DOHH2 (cell line): ENCODE data around the gene TMTC3.

Source experiments
- H3F3A ChIP-seq: fragments of 200-600 bp; sonication (generic), shearing (Covaris generic); 2 replicates; pipeline ENCODE4 v1.6.0; 2016; ENCODE audit warnings: antibody characterized with exemption, mild to moderate bottlenecking; ENCODE audit not compliant: control insufficient read depth, insufficient read depth
- H3K27ac ChIP-seq: fragments of 200-600 bp; sonication (generic); 2 replicates; pipeline ENCODE4 v1.5.1; 2014; ENCODE audit warnings: low read depth, mild to moderate bottlenecking, low read length, moderate library complexity
- H3K27me3 ChIP-seq: fragments of 200-600 bp; sonication (generic); 2 replicates; pipeline ENCODE4 v1.6.1; 2014; ENCODE audit warnings: mild to moderate bottlenecking, low read length, mixed read lengths; ENCODE audit not compliant: control insufficient read depth
- H3K36me3 ChIP-seq: fragments of 200-600 bp; sonication (generic); 2 replicates; pipeline ENCODE4 v1.6.1; 2014; ENCODE audit warnings: mild to moderate bottlenecking, low read length, moderate library complexity, mixed read lengths; ENCODE audit not compliant: control insufficient read depth
- H3K4me1 ChIP-seq: fragments of 200-600 bp; sonication (generic); 2 replicates; pipeline ENCODE4 v1.6.1; 2014; ENCODE audit warnings: mild to moderate bottlenecking, low read length, mixed read lengths; ENCODE audit not compliant: control insufficient read depth
- H3K4me2 ChIP-seq: fragments of 200-600 bp; sonication (generic); 2 replicates; pipeline ENCODE4 v1.6.0; 2014; ENCODE audit warnings: mild to moderate bottlenecking, low read length, moderate library complexity
- H3K4me3 ChIP-seq: fragments of 200-600 bp; sonication (generic); 2 replicates; pipeline ENCODE4 v1.5.1; 2014; ENCODE audit warnings: mild to moderate bottlenecking, low read length, mixed read lengths
- H3K79me2 ChIP-seq: fragments of 200-600 bp; sonication (generic); 2 replicates; pipeline ENCODE4 v1.6.1; 2014; ENCODE audit warnings: mild to moderate bottlenecking, low read length, mixed read lengths; ENCODE audit not compliant: control insufficient read depth
- H3K9me2 ChIP-seq: fragments of 200-600 bp; sonication (generic); replicated peaks from 2 replicates; pipeline ENCODE4 v1.6.1; 2014; ENCODE audit warnings: mild to moderate bottlenecking, low read length, mixed read lengths; ENCODE audit not compliant: control insufficient read depth
- H3K9me3 ChIP-seq: fragments of 200-600 bp; sonication (generic); 2 replicates; pipeline ENCODE4 v1.6.1; 2014; ENCODE audit warnings: antibody characterized with exemption, low read length, mixed read lengths; ENCODE audit not compliant: control insufficient read depth, insufficient read depth
- H4K20me1 ChIP-seq: fragments of 200-600 bp; sonication (generic); 2 replicates; pipeline ENCODE4 v1.6.0; 2014; ENCODE audit warnings: low read depth, mild to moderate bottlenecking, antibody characterized with exemption, low read length, moderate library complexity; ENCODE audit not compliant: control insufficient read depth, insufficient read depth
- EZH2phosphoT487 ChIP-seq: fragments of 200-600 bp; sonication (generic); IDR thresholded peaks from 2 replicates; pipeline ENCODE4 v1.6.1; 2017; ENCODE audit warnings: borderline replicate concordance, mild to moderate bottlenecking, antibody characterized with exemption, low read length, moderate library complexity, mixed read lengths
- TF ChIP-seq, protein P1 (sequence below): fragments of 200-600 bp; sonication (generic); IDR thresholded peaks from one replicate; pipeline ENCODE4 v1.5.1; 2014; ENCODE audit warnings: antibody characterized with exemption, mild to moderate bottlenecking, low read depth, low read length; ENCODE audit not compliant: poor library complexity, severe bottlenecking

TMTC3 gene

DNA sequence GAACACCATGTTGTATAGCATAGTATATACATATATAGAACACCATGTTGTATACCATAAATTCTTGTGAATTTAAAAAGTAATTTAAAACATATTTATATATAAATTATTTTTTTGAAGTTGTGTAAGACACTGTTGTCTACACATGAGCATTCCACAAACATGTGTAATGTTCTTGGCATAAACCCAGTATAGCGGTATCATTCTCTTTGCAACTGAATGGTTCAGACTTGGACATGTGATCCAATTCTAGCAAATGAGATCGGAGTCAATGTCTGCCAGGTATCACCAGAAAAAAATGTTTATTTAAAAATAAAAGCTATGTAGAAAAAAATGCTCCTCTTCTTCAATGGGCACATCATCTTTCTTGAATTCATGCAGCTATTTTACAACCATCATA lies 34.1 kb upstream of the TMTC3 start:
- H3K4me1 ChIP-seq, result no peaks in the 10 kb centered on the region
- H3K27me3 ChIP-seq, result no peaks in the 10 kb centered on the region
- no peaks in the 10 kb centered on the region for H3K9me2 ChIP-seq
- TF ChIP-seq, protein P1, sequence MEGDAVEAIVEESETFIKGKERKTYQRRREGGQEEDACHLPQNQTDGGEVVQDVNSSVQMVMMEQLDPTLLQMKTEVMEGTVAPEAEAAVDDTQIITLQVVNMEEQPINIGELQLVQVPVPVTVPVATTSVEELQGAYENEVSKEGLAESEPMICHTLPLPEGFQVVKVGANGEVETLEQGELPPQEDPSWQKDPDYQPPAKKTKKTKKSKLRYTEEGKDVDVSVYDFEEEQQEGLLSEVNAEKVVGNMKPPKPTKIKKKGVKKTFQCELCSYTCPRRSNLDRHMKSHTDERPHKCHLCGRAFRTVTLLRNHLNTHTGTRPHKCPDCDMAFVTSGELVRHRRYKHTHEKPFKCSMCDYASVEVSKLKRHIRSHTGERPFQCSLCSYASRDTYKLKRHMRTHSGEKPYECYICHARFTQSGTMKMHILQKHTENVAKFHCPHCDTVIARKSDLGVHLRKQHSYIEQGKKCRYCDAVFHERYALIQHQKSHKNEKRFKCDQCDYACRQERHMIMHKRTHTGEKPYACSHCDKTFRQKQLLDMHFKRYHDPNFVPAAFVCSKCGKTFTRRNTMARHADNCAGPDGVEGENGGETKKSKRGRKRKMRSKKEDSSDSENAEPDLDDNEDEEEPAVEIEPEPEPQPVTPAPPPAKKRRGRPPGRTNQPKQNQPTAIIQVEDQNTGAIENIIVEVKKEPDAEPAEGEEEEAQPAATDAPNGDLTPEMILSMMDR, result no peak
- no peak for TF ChIP-seq EZH2phosphoT487
- H3K4me3 ChIP-seq, result no peak overlapping the region
- H3K4me2 ChIP-seq, result no peak overlapping the region
- no peaks in the 10 kb centered on the region for H3F3A ChIP-seq
- no peaks in the 10 kb centered on the region for H3K9me3 ChIP-seq
- no peak overlapping the region for H3K27ac ChIP-seq
- no peaks in the 10 kb centered on the region for H3K79me2 ChIP-seq
- H4K20me1 ChIP-seq, result no peaks in the 10 kb centered on the region
- peaks cover 35% of the 10 kb centered on the region for H3K36me3 ChIP-seq

DNA sequence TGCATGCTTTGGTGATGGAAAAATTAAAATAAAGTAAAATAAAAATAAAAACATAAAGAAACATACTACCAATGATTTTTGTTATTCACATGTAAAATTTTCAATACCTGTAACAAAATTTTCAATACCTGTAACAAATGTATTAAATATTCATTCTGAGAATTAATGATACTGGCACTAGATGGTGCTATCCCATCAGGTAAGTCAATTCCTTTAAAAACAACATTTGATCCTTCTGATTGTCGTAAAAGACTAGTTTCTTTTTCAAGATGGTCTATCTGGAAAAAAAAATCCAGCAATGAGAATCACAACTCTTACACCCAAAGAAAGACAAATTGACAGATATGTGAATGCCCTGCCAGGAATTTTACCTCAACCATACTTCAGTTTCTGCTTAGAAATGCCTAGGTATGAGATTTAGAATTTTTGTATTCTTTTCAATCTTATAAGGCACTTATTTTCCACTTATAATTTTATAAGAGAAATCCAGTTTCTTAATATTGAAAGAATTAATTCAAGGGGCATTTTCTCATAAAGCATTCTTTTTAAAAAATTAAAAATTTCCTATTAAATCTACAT lies 30.9 kb upstream of the TMTC3 start:
- Histone ChIP-seq H3K4me1 (no peaks in the 10 kb centered on the region), H3K4me2 (no peak overlapping the region), H3K79me2 (no peaks in the 10 kb centered on the region), H3K27ac (no peak overlapping the region), H3K27me3 (no peaks in the 10 kb centered on the region), H3K9me3 (no peaks in the 10 kb centered on the region), H3K36me3 (peaks cover 36% of the 10 kb centered on the region), H4K20me1 (no peaks in the 10 kb centered on the region), H3K9me2 (no peaks in the 10 kb centered on the region), H3F3A (no peaks in the 10 kb centered on the region), H3K4me3 (no peak overlapping the region)
- TF ChIP-seq EZH2phosphoT487, result no peak
- TF ChIP-seq, protein P1, result peak; percentile 44

DNA sequence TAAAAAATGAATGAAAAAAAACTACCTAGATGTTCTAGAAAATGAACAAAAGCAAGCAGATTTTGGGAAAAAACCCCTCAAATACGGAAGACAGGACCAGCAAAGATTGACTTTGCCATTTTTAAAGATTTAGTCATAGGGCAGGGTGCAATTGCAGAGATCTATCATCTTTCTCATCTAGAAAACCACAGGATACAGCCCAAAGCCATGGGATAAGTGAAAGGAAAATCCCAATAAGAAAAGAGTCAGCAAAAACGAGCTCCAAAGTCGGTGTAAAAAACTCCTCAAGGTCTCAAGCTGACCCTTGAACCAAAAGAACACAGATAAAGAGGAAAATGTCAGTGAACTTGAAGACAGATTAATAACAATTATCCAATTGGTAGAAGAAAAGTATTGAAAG lies 28.2 kb upstream of the TMTC3 start:
- Histone ChIP-seq H3K79me2 (no peaks in the 10 kb centered on the region), H3K4me3 (no peak overlapping the region), H3K36me3 (peaks cover 44% of the 10 kb centered on the region), H3K9me3 (no peaks in the 10 kb centered on the region), H3F3A (no peaks in the 10 kb centered on the region), H4K20me1 (no peaks in the 10 kb centered on the region), H3K27ac (no peak overlapping the region), H3K4me1 (no peaks in the 10 kb centered on the region), H3K9me2 (no peaks in the 10 kb centered on the region), H3K27me3 (no peaks in the 10 kb centered on the region), H3K4me2 (no peak overlapping the region)
- TF ChIP-seq EZH2phosphoT487, result no peak
- TF ChIP-seq, protein P1, result no peak
